ENCODE results near the gene ZNF10. TPM values are rescaled to one million over a fixed set of nuclear protein-coding genes. Genes with fewer than 3 reads are reported as not detected.

The ZNF10 gene
- total and polyA plus RNA-seq, 9 donors, result 9.6 to 38.8 (median 21.4) TPM

DNA sequence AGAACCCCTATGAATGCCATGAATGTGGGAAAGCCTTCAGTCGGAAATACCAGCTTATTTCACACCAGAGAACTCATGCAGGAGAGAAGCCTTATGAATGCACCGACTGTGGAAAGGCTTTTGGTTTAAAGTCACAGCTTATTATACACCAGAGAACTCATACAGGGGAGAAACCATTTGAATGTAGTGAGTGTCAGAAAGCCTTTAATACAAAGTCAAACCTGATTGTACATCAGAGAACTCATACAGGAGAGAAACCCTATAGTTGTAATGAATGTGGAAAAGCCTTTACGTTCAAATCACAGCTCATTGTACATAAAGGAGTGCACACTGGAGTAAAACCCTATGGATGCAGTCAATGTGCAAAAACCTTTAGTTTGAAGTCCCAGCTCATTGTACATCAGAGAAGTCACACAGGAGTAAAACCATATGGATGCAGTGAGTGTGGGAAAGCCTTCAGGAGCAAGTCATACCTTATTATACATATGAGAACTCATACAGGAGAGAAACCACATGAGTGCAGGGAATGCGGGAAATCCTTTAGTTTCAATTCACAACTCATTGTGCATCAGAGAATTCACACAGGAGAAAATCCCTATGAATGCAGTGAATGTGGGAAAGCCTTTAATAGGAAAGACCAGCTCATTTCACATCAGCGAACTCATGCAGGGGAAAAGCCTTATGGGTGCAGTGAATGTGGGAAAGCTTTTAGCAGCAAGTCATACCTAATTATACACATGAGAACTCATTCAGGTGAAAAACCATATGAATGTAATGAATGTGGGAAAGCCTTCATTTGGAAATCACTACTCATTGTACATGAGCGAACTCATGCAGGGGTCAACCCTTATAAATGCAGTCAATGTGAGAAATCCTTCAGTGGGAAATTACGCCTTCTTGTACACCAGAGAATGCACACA is 73.2 kb downstream of the ZNF10 start:
- no peaks in the 10 kb centered on the region for H3K4me1 ChIP-seq (ENCODE audit: insufficient read depth)
- H3K4me3 ChIP-seq, result no peak overlapping the region
- 96 to 97% (median 97%) methylated on average over 7 of the region's 7 CpGs for WGBS, 3 donors
- no peaks in the 10 kb centered on the region for H3K36me3 ChIP-seq
- no peak overlapping the region for H3K27ac ChIP-seq
- H3K27me3 ChIP-seq, result no peaks in the 10 kb centered on the region
- DNase-seq, result no peak
- H3K9me3 ChIP-seq, result peaks cover 38 to 51% of the 10 kb centered on the region in 2 donors
- TF ChIP-seq POLR2A (IDR thresholded peaks at IDR 0.05), result no peak
- TF ChIP-seq, protein P1, sequence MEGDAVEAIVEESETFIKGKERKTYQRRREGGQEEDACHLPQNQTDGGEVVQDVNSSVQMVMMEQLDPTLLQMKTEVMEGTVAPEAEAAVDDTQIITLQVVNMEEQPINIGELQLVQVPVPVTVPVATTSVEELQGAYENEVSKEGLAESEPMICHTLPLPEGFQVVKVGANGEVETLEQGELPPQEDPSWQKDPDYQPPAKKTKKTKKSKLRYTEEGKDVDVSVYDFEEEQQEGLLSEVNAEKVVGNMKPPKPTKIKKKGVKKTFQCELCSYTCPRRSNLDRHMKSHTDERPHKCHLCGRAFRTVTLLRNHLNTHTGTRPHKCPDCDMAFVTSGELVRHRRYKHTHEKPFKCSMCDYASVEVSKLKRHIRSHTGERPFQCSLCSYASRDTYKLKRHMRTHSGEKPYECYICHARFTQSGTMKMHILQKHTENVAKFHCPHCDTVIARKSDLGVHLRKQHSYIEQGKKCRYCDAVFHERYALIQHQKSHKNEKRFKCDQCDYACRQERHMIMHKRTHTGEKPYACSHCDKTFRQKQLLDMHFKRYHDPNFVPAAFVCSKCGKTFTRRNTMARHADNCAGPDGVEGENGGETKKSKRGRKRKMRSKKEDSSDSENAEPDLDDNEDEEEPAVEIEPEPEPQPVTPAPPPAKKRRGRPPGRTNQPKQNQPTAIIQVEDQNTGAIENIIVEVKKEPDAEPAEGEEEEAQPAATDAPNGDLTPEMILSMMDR (IDR thresholded peaks at IDR 0.05), result no peak
- TF ChIP-seq EP300 (IDR thresholded peaks at IDR 0.05), result no peak
- intact Hi-C loops (cut with DNase I), result no loop called here

DNA sequence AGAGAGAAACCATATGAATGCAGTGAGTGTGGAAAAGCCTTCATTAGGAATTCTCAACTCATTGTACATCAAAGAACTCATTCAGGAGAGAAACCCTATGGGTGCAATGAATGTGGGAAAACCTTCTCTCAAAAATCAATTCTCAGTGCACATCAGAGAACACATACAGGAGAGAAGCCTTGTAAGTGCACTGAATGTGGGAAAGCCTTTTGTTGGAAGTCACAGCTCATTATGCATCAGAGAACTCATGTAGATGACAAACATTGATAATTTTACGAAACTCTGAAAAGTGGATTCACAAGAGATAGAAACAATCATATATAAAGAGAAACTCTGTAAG is 73.8 kb downstream of the ZNF10 start:
- no peaks in the 10 kb centered on the region for H3K36me3 ChIP-seq
- H3K4me3 ChIP-seq, result no peak overlapping the region
- no peaks in the 10 kb centered on the region for H3K27me3 ChIP-seq
- WGBS, 3 donors, result 95 to 98% (median 95%) methylated on average over 1 of the region's 1 CpG
- peaks cover 40 to 52% of the 10 kb centered on the region in 2 donors for H3K9me3 ChIP-seq
- DNase-seq, result no peak
- no peaks in the 10 kb centered on the region for H3K4me1 ChIP-seq (ENCODE audit: insufficient read depth)
- H3K27ac ChIP-seq, result no peak overlapping the region
- TF ChIP-seq, protein P1 (IDR thresholded peaks at IDR 0.05), result no peak
- TF ChIP-seq POLR2A (IDR thresholded peaks at IDR 0.05) (no peak), EP300 (IDR thresholded peaks at IDR 0.05) (no peak)
- intact Hi-C loops (cut with DNase I), result no loop called here

DNA sequence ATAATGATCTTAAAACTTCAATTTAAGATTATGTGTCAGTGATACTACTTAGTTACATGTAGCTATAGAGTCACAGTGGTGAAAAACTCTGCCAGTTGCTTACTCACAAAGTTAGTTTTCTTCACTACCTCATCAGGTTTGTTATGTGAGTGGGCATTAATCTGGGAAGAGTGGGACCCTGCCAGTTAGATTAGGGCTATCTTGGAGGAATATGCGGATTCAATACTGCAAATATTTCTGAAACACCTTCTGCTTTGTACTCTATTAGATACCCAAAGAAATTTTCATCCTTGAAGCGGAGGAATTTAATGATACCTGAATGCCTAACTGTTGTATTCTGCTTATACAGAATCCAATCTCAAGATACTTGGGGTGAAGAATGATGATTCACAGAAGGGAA is 76.0 kb downstream of the ZNF10 start:
- DNase-seq, result no peak
- intact Hi-C loops (cut with DNase I), result no loop called here

More for the DNA sequence above, 76.0 kb downstream of the ZNF10 start:
- H3K27ac ChIP-seq, result no peak overlapping the region
- H3K4me3 ChIP-seq, result no peak overlapping the region
- TF ChIP-seq EP300 (IDR thresholded peaks at IDR 0.05), result no peak
- TF ChIP-seq, protein P1 (IDR thresholded peaks at IDR 0.05), result no peak
- TF ChIP-seq POLR2A (IDR thresholded peaks at IDR 0.05), result no peak
- H3K9me3 ChIP-seq, result peaks cover 50 to 62% of the 10 kb centered on the region in 2 donors
- H3K4me1 ChIP-seq (ENCODE audit: insufficient read depth), result no peaks in the 10 kb centered on the region
- no peaks in the 10 kb centered on the region for H3K27me3 ChIP-seq
- WGBS, 3 donors, result 99 to 100% (median 99%) methylated on average over 2 of the region's 2 CpGs
- no peaks in the 10 kb centered on the region for H3K36me3 ChIP-seq

Other genes with a start within 250 kb of the ZNF10 start
- 10 to 100 TPM; 11.7 to 36.4 (median 18.8) TPM for gene CHFR, start 243.0 kb upstream of the ZNF10 start, total RNA-seq
- gene CHFR, start 243.0 kb upstream of the ZNF10 start, polyA plus RNA-seq, result 10 to 100 TPM; 12.0 to 17.5 TPM
- gene ZNF605, start 174.3 kb upstream of the ZNF10 start, total RNA-seq, result 10 to 100 TPM in 5 of 7 donors, 1 to 10 TPM in 2; 8.3 to 20.9 (median 14.5) TPM
- 10 to 100 TPM in 1 of 2 donors, 1 to 10 TPM in 1; 5.2 to 10.3 TPM for gene ZNF605, start 174.3 kb upstream of the ZNF10 start, polyA plus RNA-seq
- gene ZNF26, start 144.3 kb upstream of the ZNF10 start, total RNA-seq, result 10 to 100 TPM; 10.8 to 18.9 (median 14.1) TPM
- gene ZNF26, start 144.3 kb upstream of the ZNF10 start, polyA plus RNA-seq, result 1 to 10 TPM; 3.2 to 6.3 TPM
- 10 to 100 TPM; 19.1 to 41.4 (median 32.8) TPM for gene ZNF84, start 93.1 kb upstream of the ZNF10 start, total RNA-seq
- gene ZNF84, start 93.1 kb upstream of the ZNF10 start, polyA plus RNA-seq, result 10 to 100 TPM; 15.3 to 21.0 TPM
- gene ZNF140, start 49.7 kb upstream of the ZNF10 start, total RNA-seq, result 10 to 100 TPM; 17.8 to 26.3 (median 19.9) TPM
- 10 to 100 TPM; 21.1 to 21.5 TPM for gene ZNF140, start 49.7 kb upstream of the ZNF10 start, polyA plus RNA-seq
- gene ZNF891, start 353 bp upstream of the ZNF10 start, total RNA-seq, result 1 to 10 TPM; 4.1 to 5.5 (median 4.7) TPM
- 1 to 10 TPM; 1.2 to 2.9 TPM for gene ZNF891, start 353 bp upstream of the ZNF10 start, polyA plus RNA-seq
- gene ZNF268, start 50.9 kb downstream of the ZNF10 start, total RNA-seq, result 10 to 100 TPM; 16.0 to 35.5 (median 24.8) TPM
- gene ZNF268, start 50.9 kb downstream of the ZNF10 start, polyA plus RNA-seq, result 10 to 100 TPM in 1 of 2 donors, 1 to 10 TPM in 1; 6.3 to 10.7 TPM
- not detected for gene ANHX, start 105.2 kb downstream of the ZNF10 start, total RNA-seq
- not detected for gene ANHX, start 105.2 kb downstream of the ZNF10 start, polyA plus RNA-seq